ENCODE measurements around the gene SLC2A8. TPM values are rescaled to one million over a fixed set of nuclear protein-coding genes. Genes with fewer than 3 reads are reported as not detected.

The SLC2A8 gene
- total RNA-seq, 5 donors from 2014 or later (not counting 1 experiment from before 2014, with no cell fraction given), result 1.4 to 6.2 (median 2.6) TPM

DNA sequence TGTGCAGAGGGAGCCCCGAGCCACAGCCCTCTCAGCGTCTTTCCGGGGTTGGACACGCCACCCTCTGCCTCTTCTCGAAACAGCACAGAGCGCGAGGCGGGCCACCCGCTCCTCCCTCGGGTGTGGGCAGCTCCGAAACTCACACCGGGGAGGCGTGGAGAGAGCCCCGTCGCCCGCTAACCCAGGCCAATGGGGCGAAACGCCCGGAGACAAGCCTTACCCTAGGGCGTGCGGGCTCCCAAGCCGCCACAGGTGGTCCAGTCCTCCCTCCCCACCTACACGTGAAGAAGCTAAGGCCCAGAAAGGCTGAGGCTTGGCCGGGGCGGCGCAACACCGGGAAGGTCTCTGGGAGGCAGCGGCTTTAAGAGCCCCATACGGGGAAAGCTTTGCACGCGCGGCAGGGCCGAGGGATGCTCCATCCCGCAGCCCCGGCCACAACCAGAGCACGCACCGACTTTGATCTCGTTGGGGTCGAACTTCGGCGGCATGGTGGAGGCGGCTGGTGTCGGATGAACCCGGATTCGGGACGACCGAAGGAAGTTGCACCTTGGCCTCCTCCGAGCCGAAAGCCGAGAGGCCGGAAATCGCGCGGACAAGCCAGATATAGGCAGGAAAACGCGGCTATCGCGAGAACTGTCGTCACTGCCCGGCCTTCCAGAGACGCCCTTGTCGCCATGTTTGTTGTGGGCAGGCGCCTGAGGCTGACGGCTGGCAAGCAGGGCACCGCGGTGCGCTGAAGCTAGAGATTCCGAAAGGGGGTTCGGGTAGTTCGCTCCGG, 54.0 kb downstream of the SLC2A8 start, which contains the start of the genes LRSAM1 and RPL12:
Gene LRSAM1, plus strand, starts transcription at position 681 of the 778 bp plus-strand sequence. CDS start 3,018 bp downstream, outside the sequence.
Gene RPL12, minus strand, starts transcription at position 577 of the 778 bp plus-strand sequence. Its CDS starts 89 bp downstream, at position 488.
- peaks cover 38 to 53% (median 44%) of the 10 kb centered on the region in 3 donors for H3K4me1 Mint-ChIP-seq
- H3K36me3 Mint-ChIP-seq, result peaks cover 49% of the 10 kb centered on the region
- H3K4me3 Mint-ChIP-seq, result peak within 1 kb of the TSS; percentile 92 to 94 (median 93)
- no peaks in the 10 kb centered on the region for H3K27me3 Mint-ChIP-seq
- DNase-seq (peak; percentile 90 to 99 (median 97)), ATAC-seq (replicated peaks in 1 of 4) (peak; percentile 78 to 80 (median 79))
- CTCF ChIA-PET, result interaction anchor here in 1 of 2 donors (0.6 to 1.7 kb wide), 4 partner anchors 27 to 284 kb away, joined by 3 to 4 read pairs (median 4); partner anchors contain the start of genes SLC2A8, TOR2A and ZNF79
- POLR2A ChIA-PET, result interaction anchor here (0.6 to 1.4 kb wide), 11 partner anchors 13 to 709 kb away, joined by 3 to 5 read pairs (median 3); partner anchors contain the start of genes BBLN (in 1 of the 2), SLC2A8 (in 1 of the 2) and ZNF79 (in 1 of the 2)
- H3K9me3 Mint-ChIP-seq, result no peaks in the 10 kb centered on the region
- Histone ChIP-seq H3K4me1 (ENCODE audit: control insufficient read depth in 1 of 2, extremely low read depth in 1 of 2, insufficient read depth in 2 of 2, low read length in 2 of 2) (peaks cover 14 to 39% of the 10 kb centered on the region in 2 experiments), H3K4me3 (ENCODE audit: control insufficient read depth in 1 of 2, extremely low read depth in 1 of 2, low read length in 1 of 2) (peak within 1 kb of the TSS; percentile 68 to 79), H3K27ac (ENCODE audit: low read length) (peak within 1 kb of the TSS; percentile 88), H3K36me3 (ENCODE audit: control insufficient read depth in 2 of 2, extremely low read depth in 1 of 2, insufficient read depth in 1 of 2, low read length in 1 of 2) (peaks cover 6 to 41% of the 10 kb centered on the region in 2 donors), H3K9me3 (no peaks in the 10 kb centered on the region), H3K27me3 (replicated peaks in 1 of 2; ENCODE audit: control insufficient read depth in 2 of 2, extremely low read depth in 1 of 2, insufficient read depth in 2 of 2, low read length in 1 of 2) (no peaks in the 10 kb centered on the region)
- WGBS (ENCODE audit: insufficient coverage), result under 1% methylated on average over 63 of the region's 71 CpGs
- peak within 1 kb of the TSS; percentile 95 to 97 for H3K27ac Mint-ChIP-seq

DNA sequence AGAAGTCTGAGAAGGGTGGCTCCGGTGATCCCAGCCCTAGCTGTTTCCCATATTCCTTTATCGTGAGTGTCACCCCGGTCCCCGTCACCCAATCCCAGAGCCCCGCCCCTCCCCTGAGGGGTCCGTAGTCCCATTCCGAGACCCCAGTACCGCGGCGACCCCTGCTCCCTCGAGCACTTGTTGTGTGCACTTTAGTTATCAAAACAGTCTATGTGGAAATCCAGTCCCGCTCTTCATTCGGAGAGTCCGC, 54.6 kb downstream of the SLC2A8 start:
- Mint-ChIP-seq H3K4me1 (peaks cover 38 to 52% (median 44%) of the 10 kb centered on the region in 3 donors), H3K36me3 (peaks cover 44% of the 10 kb centered on the region), H3K27me3 (no peaks in the 10 kb centered on the region), H3K4me3 (peak overlapping the region; percentile 92 to 94 (median 93)), H3K9me3 (no peaks in the 10 kb centered on the region), H3K27ac (peak overlapping the region; percentile 95 to 97)
- peaks cover 4 to 36% of the 10 kb centered on the region in 2 donors for H3K36me3 ChIP-seq (ENCODE audit: control insufficient read depth in 2 of 2, extremely low read depth in 1 of 2, insufficient read depth in 1 of 2, low read length in 1 of 2)
- no peaks in the 10 kb centered on the region for H3K9me3 ChIP-seq
- peak overlapping the region; percentile 68 to 79 for H3K4me3 ChIP-seq (ENCODE audit: control insufficient read depth in 1 of 2, extremely low read depth in 1 of 2, low read length in 1 of 2)
- no peaks in the 10 kb centered on the region for H3K27me3 ChIP-seq (replicated peaks in 1 of 2; ENCODE audit: control insufficient read depth in 2 of 2, extremely low read depth in 1 of 2, insufficient read depth in 2 of 2, low read length in 1 of 2)
- 0% methylated on average over 14 of the region's 14 CpGs for WGBS (ENCODE audit: insufficient coverage)
- ATAC-seq (replicated peaks in 1 of 4) (peak in 1 of 4 experiments; percentile 7), DNase-seq (peak in 1 of 35 experiments; percentile 54)
- ChIA-PET POLR2A (interaction anchor here in 1 of 2 donors (1.0 to 1.4 kb wide), 3 partner anchors 29 to 709 kb away, joined by 3 to 5 read pairs (median 3); partner anchors contain the start of genes BBLN and SLC2A8), CTCF (interaction anchor here in 1 of 2 donors (0.6 to 0.7 kb wide), 2 partner anchors 55 to 283 kb away, joined by 3 to 4 read pairs; partner anchors contain the start of genes SLC2A8 and TOR2A)
- H3K27ac ChIP-seq (ENCODE audit: low read length), result peak overlapping the region; percentile 88
- H3K4me1 ChIP-seq (ENCODE audit: control insufficient read depth in 1 of 2, extremely low read depth in 1 of 2, insufficient read depth in 2 of 2, low read length in 2 of 2), result peaks cover 14 to 39% of the 10 kb centered on the region in 2 experiments

DNA sequence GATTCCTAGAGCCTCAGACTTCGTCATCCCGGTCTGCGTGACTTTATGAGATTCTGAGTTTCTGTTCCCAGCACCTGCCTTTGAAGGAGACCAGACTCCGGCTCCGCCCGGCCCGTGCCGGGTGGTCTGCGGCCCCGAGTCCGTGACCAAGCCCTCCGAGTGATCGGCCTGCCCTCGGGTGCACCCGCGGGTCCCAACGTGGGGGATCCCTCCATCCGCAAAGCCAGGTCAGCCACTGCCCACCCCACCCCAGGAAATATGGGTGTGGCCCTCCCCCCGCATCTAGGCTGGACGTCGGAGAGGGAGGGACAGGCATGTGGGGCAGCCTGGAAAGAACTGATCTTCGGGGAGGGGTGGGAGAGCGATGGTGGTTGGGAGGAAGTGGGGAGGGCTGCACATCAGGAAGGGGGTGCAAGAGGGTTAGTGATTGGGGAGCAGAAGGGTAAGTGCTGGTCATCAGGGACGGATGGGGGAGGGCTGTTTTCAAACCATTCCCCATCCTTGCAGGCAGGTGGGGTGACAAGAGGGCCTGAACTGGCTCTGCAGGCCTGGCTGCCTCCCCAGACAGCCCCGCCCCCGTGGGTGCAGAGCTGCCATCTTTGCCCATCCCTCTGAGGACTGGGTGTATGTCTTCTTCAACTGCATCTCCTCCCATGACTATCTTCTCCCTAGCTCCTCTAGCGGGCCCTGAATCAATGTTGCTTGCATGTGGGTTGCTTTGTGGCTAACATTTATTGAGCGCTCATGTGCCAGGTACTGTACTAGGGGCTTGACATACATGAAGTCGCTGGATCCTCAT, 55.1 kb downstream of the SLC2A8 start:
- ChIA-PET POLR2A (interaction anchor here in 1 of 2 donors (1.0 to 1.4 kb wide), 3 partner anchors 29 to 708 kb away, joined by 3 to 5 read pairs (median 3); partner anchors contain the start of genes BBLN and SLC2A8), CTCF (no interaction called here)
- Mint-ChIP-seq H3K9me3 (no peaks in the 10 kb centered on the region), H3K27ac (peak overlapping the region; percentile 95 to 97), H3K36me3 (peaks cover 44% of the 10 kb centered on the region), H3K4me3 (peak overlapping the region; percentile 92 to 94 (median 93)), H3K27me3 (no peaks in the 10 kb centered on the region), H3K4me1 (peaks cover 38 to 51% (median 44%) of the 10 kb centered on the region in 3 donors)
- Histone ChIP-seq H3K27me3 (replicated peaks in 1 of 2; ENCODE audit: control insufficient read depth in 2 of 2, extremely low read depth in 1 of 2, insufficient read depth in 2 of 2, low read length in 1 of 2) (no peaks in the 10 kb centered on the region), H3K4me1 (ENCODE audit: control insufficient read depth in 1 of 2, extremely low read depth in 1 of 2, insufficient read depth in 2 of 2, low read length in 2 of 2) (peaks cover 14 to 39% of the 10 kb centered on the region in 2 experiments), H3K4me3 (ENCODE audit: control insufficient read depth in 1 of 2, extremely low read depth in 1 of 2, low read length in 1 of 2) (peak overlapping the region; percentile 68 to 79), H3K36me3 (ENCODE audit: control insufficient read depth in 2 of 2, extremely low read depth in 1 of 2, insufficient read depth in 1 of 2, low read length in 1 of 2) (peaks cover 4 to 32% of the 10 kb centered on the region in 2 donors), H3K27ac (ENCODE audit: low read length) (peak overlapping the region; percentile 88), H3K9me3 (no peaks in the 10 kb centered on the region)
- WGBS (ENCODE audit: insufficient coverage), result 18% methylated on average over 17 of the region's 29 CpGs
- peak in 30 of 35 experiments; percentile 7 to 58 (median 26) for DNase-seq
- peak in 1 of 4 experiments; percentile 2 for ATAC-seq (replicated peaks in 1 of 4)

GRCh38 chr9:127452691-127453090, 55.7 kb downstream of the SLC2A8 start:
- Mint-ChIP-seq H3K27me3 (no peaks in the 10 kb centered on the region), H3K36me3 (peaks cover 45% of the 10 kb centered on the region), H3K4me3 (peak overlapping the region; percentile 92 to 94 (median 93)), H3K4me1 (peaks cover 38 to 50% (median 44%) of the 10 kb centered on the region in 3 donors), H3K27ac (peak overlapping the region in 1 of 2 donors; percentile 52), H3K9me3 (no peaks in the 10 kb centered on the region)
- H3K4me1 ChIP-seq (ENCODE audit: control insufficient read depth in 1 of 2, extremely low read depth in 1 of 2, insufficient read depth in 2 of 2, low read length in 2 of 2), result peaks cover 14 to 39% of the 10 kb centered on the region in 2 experiments
- POLR2A ChIA-PET, result no interaction called here
- no peak overlapping the region for H3K27ac ChIP-seq (ENCODE audit: low read length)
- no peaks in the 10 kb centered on the region for H3K27me3 ChIP-seq (replicated peaks in 1 of 2; ENCODE audit: control insufficient read depth in 2 of 2, extremely low read depth in 1 of 2, insufficient read depth in 2 of 2, low read length in 1 of 2)
- WGBS (ENCODE audit: insufficient coverage), result 100% methylated on average over 3 of the region's 4 CpGs
- H3K4me3 ChIP-seq (ENCODE audit: control insufficient read depth in 1 of 2, extremely low read depth in 1 of 2, low read length in 1 of 2), result no peak overlapping the region
- CTCF ChIA-PET, result no interaction called here
- ATAC-seq (replicated peaks in 1 of 4), result no peak
- DNase-seq, result no peak
- peaks cover 4 to 32% of the 10 kb centered on the region in 2 donors for H3K36me3 ChIP-seq (ENCODE audit: control insufficient read depth in 2 of 2, extremely low read depth in 1 of 2, insufficient read depth in 1 of 2, low read length in 1 of 2)
- H3K9me3 ChIP-seq, result no peaks in the 10 kb centered on the region

- 70% methylated on average over 3 of the region's 6 CpGs for WGBS (ENCODE audit: insufficient coverage)
- Histone ChIP-seq H3K27ac (ENCODE audit: low read length) (no peak overlapping the region), H3K36me3 (ENCODE audit: control insufficient read depth in 2 of 2, extremely low read depth in 1 of 2, insufficient read depth in 1 of 2, low read length in 1 of 2) (peaks cover 0 to 24% of the 10 kb centered on the region in 2 donors), H3K27me3 (replicated peaks in 1 of 2; ENCODE audit: control insufficient read depth in 2 of 2, extremely low read depth in 1 of 2, insufficient read depth in 2 of 2, low read length in 1 of 2) (no peaks in the 10 kb centered on the region), H3K9me3 (no peaks in the 10 kb centered on the region), H3K4me3 (ENCODE audit: control insufficient read depth in 1 of 2, extremely low read depth in 1 of 2, low read length in 1 of 2) (no peak overlapping the region), H3K4me1 (ENCODE audit: control insufficient read depth in 1 of 2, extremely low read depth in 1 of 2, insufficient read depth in 2 of 2, low read length in 2 of 2) (peaks cover 0 to 17% of the 10 kb centered on the region in 2 experiments)
- no peaks in the 10 kb centered on the region for H3K27me3 Mint-ChIP-seq
- peak in 7 of 35 experiments; percentile 17 to 37 (median 22) for DNase-seq
- H3K9me3 Mint-ChIP-seq, result no peaks in the 10 kb centered on the region
- peaks cover 13 to 22% (median 22%) of the 10 kb centered on the region in 3 donors for H3K4me1 Mint-ChIP-seq
- no peak overlapping the region for H3K27ac Mint-ChIP-seq
- ChIA-PET POLR2A (interaction anchor here (0.6 kb wide), 2 partner anchors 170 to 1595 kb away, joined by 3 read pairs; no protein-coding TSS in a partner anchor), CTCF (interaction anchor here in 1 of 2 donors (0.7 to 1.2 kb wide), 2 partner anchors 59 to 514 kb away, joined by 3 to 5 read pairs; partner anchors contain the start of gene SLC2A8)
- peaks cover 24% of the 10 kb centered on the region for H3K36me3 Mint-ChIP-seq
- H3K4me3 Mint-ChIP-seq, result no peak overlapping the region
- no peak for ATAC-seq (replicated peaks in 1 of 4)
Observed at GRCh38 chr9:127455324-127455992, 58.5 kb downstream of the SLC2A8 start.
